Stimulated activated naive CD4-positive, alpha-beta T cell (primary cell): ENCODE data around the gene KCNA3.

Source experiments
- DNase-seq, 6 experiments: peaks; one replicate each; lab custom pipeline; 2025; lab: John Stamatoyannopoulos, UW

The KCNA3 gene

GRCh38 chr1:110638058-110638457 is 36.7 kb downstream of the KCNA3 start:
- DNase-seq: no peak

- peak in 1 of 6 experiments; percentile 5 for DNase-seq
These were observed 37.3 kb downstream of the KCNA3 start for GRCh38 chr1:110637475-110637874.

GRCh38 chr1:110636149-110636935 is 38.4 kb downstream of the KCNA3 start:
- DNase-seq: peak in 3 of 6 experiments; percentile 41 to 60 (median 59)

GRCh38 chr1:110635434-110635833 is 39.3 kb downstream of the KCNA3 start:
- DNase-seq: no peak

GRCh38 chr1:110634455-110635311 is 40.1 kb downstream of the KCNA3 start:
- DNase-seq: peak in 5 of 6 experiments; percentile 7 to 26 (median 17)

- no peak for DNase-seq
These were observed 40.7 kb downstream of the KCNA3 start for GRCh38 chr1:110634086-110634454.

- DNase-seq: no peak
These were observed 41.1 kb downstream of the KCNA3 start for GRCh38 chr1:110633646-110634030.

GRCh38 chr1:110631836-110632620 is 42.7 kb downstream of the KCNA3 start:
- no peak for DNase-seq

GRCh38 chr1:110630839-110631663 is 43.7 kb downstream of the KCNA3 start:
- DNase-seq: peak; percentile 68 to 91 (median 80)

- no peak for DNase-seq
These were observed 46.2 kb downstream of the KCNA3 start for GRCh38 chr1:110628323-110629105.

GRCh38 chr1:110627764-110628163 is 47.0 kb downstream of the KCNA3 start:
- DNase-seq: no peak

- no peak for DNase-seq
These were observed 47.9 kb downstream of the KCNA3 start for GRCh38 chr1:110626889-110627288.
